Ishikawa (cell line): ENCODE data around the gene FOXO6.
A peak's percentile ranks its signal among the peaks of the same experiment; 100 is the strongest.

Source experiments
- EP300 ChIP-seq: IDR thresholded peaks from 2 replicates; pipeline ENCODE4 v1.6.1; 2012; ENCODE audit warnings: borderline replicate concordance
- FOXM1 ChIP-seq: IDR thresholded peaks from 2 replicates; pipeline ENCODE4 v1.6.1; 2012; ENCODE audit warnings: low read depth, borderline replicate concordance
- RAD21 ChIP-seq: IDR thresholded peaks from 2 replicates; pipeline ENCODE4 v1.6.1; 2012; ENCODE audit warnings: low read depth
- TAF1 ChIP-seq: IDR thresholded peaks from 2 replicates; pipeline ENCODE4 v1.6.1; 2012; ENCODE audit warnings: low read depth, mild to moderate bottlenecking
- TCF12 ChIP-seq: IDR thresholded peaks from 2 replicates; pipeline ENCODE4 v1.6.1; 2012; ENCODE audit warnings: low read depth
- USF1 ChIP-seq: IDR thresholded peaks from 2 replicates; pipeline ENCODE4 v1.6.1; 2012
- YY1 ChIP-seq: IDR thresholded peaks from 2 replicates; pipeline ENCODE4 v1.6.1; 2012; ENCODE audit warnings: low read depth
- ZBTB7A ChIP-seq: IDR thresholded peaks from 2 replicates; pipeline ENCODE4 v1.6.1; 2012; ENCODE audit warnings: low read depth
- TF ChIP-seq, protein P1 (sequence below): IDR thresholded peaks from 2 replicates; pipeline ENCODE4 v1.6.1; 2012

GRCh38 chr1:41360786-41361494 is at the start of gene FOXO6:
- TF ChIP-seq TAF1: peak; percentile 23; the same call in 1 of the 2 replicates
- TF ChIP-seq, protein P1, sequence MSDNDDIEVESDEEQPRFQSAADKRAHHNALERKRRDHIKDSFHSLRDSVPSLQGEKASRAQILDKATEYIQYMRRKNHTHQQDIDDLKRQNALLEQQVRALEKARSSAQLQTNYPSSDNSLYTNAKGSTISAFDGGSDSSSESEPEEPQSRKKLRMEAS: no peak
- TF ChIP-seq FOXM1: no peak
- TF ChIP-seq YY1: 0 out of 2 replicates have a peak, but pooled peaks have one; percentile 23
- no peak for TF ChIP-seq TCF12
- no peak for TF ChIP-seq EP300
- peak; percentile 91 for TF ChIP-seq ZBTB7A
- peak; percentile 52; the same call in 1 of the 2 replicates for TF ChIP-seq RAD21
- no peak for TF ChIP-seq USF1
